Measurements from ENCODE around the gene PTTG1IP. TPM values are rescaled to one million over a fixed set of nuclear protein-coding genes. Genes with fewer than 3 reads are reported as not detected.

Gene PTTG1IP
- total and polyA plus RNA-seq, 2 of the 4 experiments (the other 2 are of a cell fraction), result 167 to 194 TPM

GRCh38 chr21:44905728-44906090 lies 32.2 kb upstream of the PTTG1IP start:
- H3K23ac ChIP-seq (ENCODE audit: low read depth, low read length), result no peak overlapping the region
- no peak overlapping the region for H3K4ac ChIP-seq (ENCODE audit: low read depth, low read length)
- H4K5ac ChIP-seq (ENCODE audit: low read depth, low read length), result no peak overlapping the region
- no TSS peak for BruUV-seq (replicated peaks)
- no peak overlapping the region for H3K9ac ChIP-seq (ENCODE audit: low read depth, low read length)
- no peaks in the 10 kb centered on the region for H3K36me3 ChIP-seq (ENCODE audit: control insufficient read depth, insufficient read depth, low read length)
- H2BK15ac ChIP-seq (ENCODE audit: low read depth, low read length), result no peak overlapping the region
- no peak overlapping the region for H3K4me2 ChIP-seq (ENCODE audit: low read depth, low read length)
- peaks cover 84% of the 10 kb centered on the region for H3K27me3 ChIP-seq (ENCODE audit: control insufficient read depth, insufficient read depth, low read length)
- no peak overlapping the region for H3K14ac ChIP-seq (replicated peaks; ENCODE audit: low read depth, low read length)
- no peak overlapping the region for H3K18ac ChIP-seq (ENCODE audit: low read depth, low read length)
- H3K79me1 ChIP-seq (ENCODE audit: low read depth in 1 of 2, low read length in 2 of 2), result no peaks in the 10 kb centered on the region
- no peak overlapping the region for H2AK5ac ChIP-seq (ENCODE audit: low read depth, low read length)
- 40% methylated on average over 1 of the region's 7 CpGs; no CpG with 5 or more reads in 1 of the 2 experiments for WGBS, 2 experiments (ENCODE audit: extremely low coverage in 2 of 2, insufficient read length in 1 of 2)
- peaks cover 6% of the 10 kb centered on the region; the same call in 1 of the 2 replicates for H3K4me1 ChIP-seq (ENCODE audit: control insufficient read depth, insufficient read depth, low read length)
- DNase-seq, result no peak
- CTCF ChIA-PET, result no interaction called here
- no peaks in the 10 kb centered on the region for H3K9me3 ChIP-seq (ENCODE audit: control insufficient read depth, insufficient read depth, low read length)
- H3K4me3 ChIP-seq (ENCODE audit: insufficient read depth, low read depth, low read length), result no peak overlapping the region
- TF ChIP-seq, protein P1, sequence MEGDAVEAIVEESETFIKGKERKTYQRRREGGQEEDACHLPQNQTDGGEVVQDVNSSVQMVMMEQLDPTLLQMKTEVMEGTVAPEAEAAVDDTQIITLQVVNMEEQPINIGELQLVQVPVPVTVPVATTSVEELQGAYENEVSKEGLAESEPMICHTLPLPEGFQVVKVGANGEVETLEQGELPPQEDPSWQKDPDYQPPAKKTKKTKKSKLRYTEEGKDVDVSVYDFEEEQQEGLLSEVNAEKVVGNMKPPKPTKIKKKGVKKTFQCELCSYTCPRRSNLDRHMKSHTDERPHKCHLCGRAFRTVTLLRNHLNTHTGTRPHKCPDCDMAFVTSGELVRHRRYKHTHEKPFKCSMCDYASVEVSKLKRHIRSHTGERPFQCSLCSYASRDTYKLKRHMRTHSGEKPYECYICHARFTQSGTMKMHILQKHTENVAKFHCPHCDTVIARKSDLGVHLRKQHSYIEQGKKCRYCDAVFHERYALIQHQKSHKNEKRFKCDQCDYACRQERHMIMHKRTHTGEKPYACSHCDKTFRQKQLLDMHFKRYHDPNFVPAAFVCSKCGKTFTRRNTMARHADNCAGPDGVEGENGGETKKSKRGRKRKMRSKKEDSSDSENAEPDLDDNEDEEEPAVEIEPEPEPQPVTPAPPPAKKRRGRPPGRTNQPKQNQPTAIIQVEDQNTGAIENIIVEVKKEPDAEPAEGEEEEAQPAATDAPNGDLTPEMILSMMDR (conservative IDR thresholded peaks at IDR 0.05; ENCODE audit: low read depth, low read length), result no peak
- TF ChIP-seq MAZ (IDR thresholded peaks at IDR 0.05; ENCODE audit: borderline replicate concordance, low read depth, low read length) (no peak), NFE2L2 (IDR thresholded peaks at IDR 0.05; ENCODE audit: low read depth, low read length) (no peak), RCOR1 (IDR thresholded peaks at IDR 0.05; ENCODE audit: insufficient replicate concordance, low read length) (no peak), CHD1 (IDR thresholded peaks at IDR 0.05; ENCODE audit: low read depth, low read length) (no peak), POLR2A (IDR thresholded peaks at IDR 0.05; ENCODE audit: low read depth, low read length) (no peak), CEBPB (IDR thresholded peaks at IDR 0.05; ENCODE audit: low read depth, low read length) (no peak), MXI1 (IDR thresholded peaks at IDR 0.05; ENCODE audit: borderline replicate concordance, low read depth, low read length) (no peak), RAD21 (IDR thresholded peaks at IDR 0.05; ENCODE audit: low read length) (no peak), SMC3 (IDR thresholded peaks at IDR 0.05; ENCODE audit: low read depth, low read length) (no peak), ELK1 (IDR thresholded peaks at IDR 0.05; ENCODE audit: borderline replicate concordance, low read depth, low read length) (no peak), FOS (IDR thresholded peaks at IDR 0.05; ENCODE audit: low read depth, low read length) (no peak), RFX5 (IDR thresholded peaks at IDR 0.05; ENCODE audit: low read depth, low read length) (no peak), MAFK (IDR thresholded peaks at IDR 0.05; ENCODE audit: low read depth, low read length) (no peak), BHLHE40 (IDR thresholded peaks at IDR 0.05; ENCODE audit: low read depth, low read length) (no peak)
- TF ChIP-seq, protein P2, sequence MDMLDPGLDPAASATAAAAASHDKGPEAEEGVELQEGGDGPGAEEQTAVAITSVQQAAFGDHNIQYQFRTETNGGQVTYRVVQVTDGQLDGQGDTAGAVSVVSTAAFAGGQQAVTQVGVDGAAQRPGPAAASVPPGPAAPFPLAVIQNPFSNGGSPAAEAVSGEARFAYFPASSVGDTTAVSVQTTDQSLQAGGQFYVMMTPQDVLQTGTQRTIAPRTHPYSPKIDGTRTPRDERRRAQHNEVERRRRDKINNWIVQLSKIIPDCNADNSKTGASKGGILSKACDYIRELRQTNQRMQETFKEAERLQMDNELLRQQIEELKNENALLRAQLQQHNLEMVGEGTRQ (IDR thresholded peaks at IDR 0.05; ENCODE audit: low read depth, low read length), result no peak
- no peak overlapping the region for H4K8ac ChIP-seq (ENCODE audit: low read depth in 2 of 2, low read length in 2 of 2)
- ATAC-seq (ENCODE audit: low read depth), result no peak
- intact Hi-C loops (cut with micrococcal nuclease), result no loop called here
- in situ Hi-C loops (cut with MboI; ENCODE audit: low sequenced_read_pairs), result no loop called here
- no peak overlapping the region for H2BK20ac ChIP-seq (ENCODE audit: low read depth, low read length)
- H2AFZ ChIP-seq (replicated peaks; ENCODE audit: low read length, poor library complexity), result no peak overlapping the region
- POLR2A ChIA-PET (ENCODE audit: unreplicated experiment), result no interaction called here
- H3K27ac ChIP-seq (ENCODE audit: insufficient read depth, low read length), result no peak overlapping the region
- dilution Hi-C loops (cut with HindIII; ENCODE audit: low sequenced_read_pairs, unreplicated experiment), result no loop called here
- no peaks in the 10 kb centered on the region for H4K20me1 ChIP-seq (ENCODE audit: insufficient read depth, low read length)
- no peak overlapping the region for H4K91ac ChIP-seq (ENCODE audit: insufficient read depth, low read depth, low read length)
- peaks cover 15% of the 10 kb centered on the region; the same call in 1 of the 2 replicates for H3K9me1 ChIP-seq (ENCODE audit: insufficient read depth, low read length)
- H2BK5ac ChIP-seq (ENCODE audit: low read depth, low read length, poor library complexity, severe bottlenecking), result no peak overlapping the region
- no peak overlapping the region for H2BK120ac ChIP-seq (ENCODE audit: low read depth, low read length)
- no peak overlapping the region for H3K56ac ChIP-seq (ENCODE audit: extremely low read depth, insufficient read depth, low read length)
- H2AK9ac ChIP-seq (replicated peaks; ENCODE audit: low read depth, low read length, poor library complexity), result no peak overlapping the region

Data from IMR-90 (cell line).